ENCODE data around the gene VEGFB.
"Not testable (repeated sequence)": the region's sequence is repeated elsewhere in the genome, so short reads cannot be mapped to it uniquely, and the experiment has no call there.

The VEGFB gene

GRCh38 chr11:64232182-64232966 is 2.0 kb upstream of the VEGFB start:
- DNase-seq, result no peak

- DNase-seq, result no peak
Observed at GRCh38 chr11:64232967-64233315, 1.4 kb upstream of the VEGFB start.

DNA sequence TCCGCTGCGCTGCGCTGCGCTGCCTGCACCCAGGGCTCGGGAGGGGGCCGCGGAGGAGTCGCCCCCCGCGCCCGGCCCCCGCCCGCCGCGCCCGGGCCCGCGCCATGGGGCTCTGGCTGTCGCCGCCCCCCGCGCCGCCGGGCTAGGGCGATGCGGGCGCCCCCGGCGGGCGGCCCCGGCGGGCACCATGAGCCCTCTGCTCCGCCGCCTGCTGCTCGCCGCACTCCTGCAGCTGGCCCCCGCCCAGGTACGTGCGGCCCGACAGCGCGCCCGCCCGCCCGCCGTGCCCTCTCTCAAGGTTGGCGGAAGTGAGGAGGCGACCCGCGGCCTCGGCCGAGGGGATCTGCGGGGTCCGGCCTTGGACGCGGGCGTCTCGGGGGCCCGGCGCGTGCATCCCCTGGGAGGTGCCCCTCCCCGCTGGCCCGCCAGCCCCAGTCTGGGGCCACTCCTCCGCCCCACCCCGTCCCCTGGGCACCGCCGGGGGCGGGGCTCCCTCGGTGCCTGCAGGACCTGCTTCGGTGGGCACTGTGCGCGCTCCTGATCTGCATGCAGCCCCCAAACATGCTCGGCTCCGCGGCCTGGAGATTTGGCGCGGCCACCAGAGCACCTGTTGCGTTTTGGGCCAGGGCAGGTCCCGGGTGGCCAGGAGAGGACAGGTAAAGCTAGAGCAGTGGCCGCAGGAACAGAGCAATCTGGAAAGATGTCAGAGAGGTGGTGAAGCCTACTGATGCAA is 429 bp downstream of the VEGFB start:
- no peak for DNase-seq

- DNase-seq, result no peak
Observed at GRCh38 chr11:64235437-64236161, 1.2 kb downstream of the VEGFB start.

DNA sequence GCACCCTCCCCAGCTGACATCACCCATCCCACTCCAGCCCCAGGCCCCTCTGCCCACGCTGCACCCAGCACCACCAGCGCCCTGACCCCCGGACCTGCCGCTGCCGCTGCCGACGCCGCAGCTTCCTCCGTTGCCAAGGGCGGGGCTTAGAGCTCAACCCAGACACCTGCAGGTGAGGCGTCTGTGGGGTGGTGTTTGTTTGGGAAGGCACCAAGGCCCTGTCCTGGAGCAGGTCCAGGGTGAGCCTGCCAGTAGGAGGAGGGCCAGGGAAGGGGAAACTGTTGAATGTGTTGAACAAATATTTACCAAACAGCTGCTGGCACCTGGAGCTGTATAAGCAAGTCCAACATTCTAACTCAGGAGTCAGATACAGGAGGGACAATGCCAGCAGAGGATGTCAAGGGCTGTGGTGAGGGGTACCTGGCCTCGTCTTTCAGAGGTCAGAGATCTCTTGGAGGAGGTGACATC is 3.1 kb downstream of the VEGFB start:
- no peak for DNase-seq

GRCh38 chr11:64238076-64238475 is 3.7 kb downstream of the VEGFB start:
- no peak for DNase-seq

- DNase-seq, result no peak
Observed at GRCh38 chr11:64238999-64239398, 4.6 kb downstream of the VEGFB start.

DNA sequence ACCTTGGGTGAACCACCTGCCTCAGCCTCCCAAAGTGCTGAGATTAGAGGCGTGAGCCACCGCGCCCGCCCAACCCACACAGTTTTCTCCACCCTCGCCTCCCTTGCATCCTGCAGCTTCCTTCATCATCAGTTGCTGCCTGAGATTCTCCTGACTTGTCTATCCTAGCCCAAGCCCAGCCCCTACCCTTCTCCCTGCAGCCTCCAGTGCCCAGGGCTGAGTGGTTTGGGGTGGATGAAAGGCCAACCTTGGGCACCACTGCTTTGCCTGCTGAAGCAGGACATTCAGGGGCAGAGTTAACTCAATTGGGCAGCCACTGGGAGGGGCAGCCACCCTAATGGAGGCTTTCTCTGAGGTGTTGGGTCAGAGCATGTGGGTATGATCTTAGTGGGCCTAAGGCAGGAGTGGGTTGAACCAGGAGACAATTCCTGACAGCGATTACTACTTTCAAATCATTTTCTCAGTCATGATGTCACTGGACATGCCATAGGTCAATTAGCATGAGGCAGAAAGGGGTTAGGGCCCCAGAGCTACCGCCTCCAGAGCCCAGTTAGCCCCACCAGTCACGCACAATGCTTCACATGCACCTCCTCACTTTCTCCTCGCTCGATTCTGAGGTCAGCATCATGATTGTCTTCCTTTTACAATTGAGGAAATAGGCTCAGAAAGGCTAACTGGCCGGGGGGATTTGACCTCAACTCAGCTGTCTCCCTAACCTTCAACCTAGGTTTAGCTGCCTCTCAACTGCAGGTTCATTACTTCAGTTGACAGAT is 5.5 kb downstream of the VEGFB start:
- no peak for DNase-seq

DNA sequence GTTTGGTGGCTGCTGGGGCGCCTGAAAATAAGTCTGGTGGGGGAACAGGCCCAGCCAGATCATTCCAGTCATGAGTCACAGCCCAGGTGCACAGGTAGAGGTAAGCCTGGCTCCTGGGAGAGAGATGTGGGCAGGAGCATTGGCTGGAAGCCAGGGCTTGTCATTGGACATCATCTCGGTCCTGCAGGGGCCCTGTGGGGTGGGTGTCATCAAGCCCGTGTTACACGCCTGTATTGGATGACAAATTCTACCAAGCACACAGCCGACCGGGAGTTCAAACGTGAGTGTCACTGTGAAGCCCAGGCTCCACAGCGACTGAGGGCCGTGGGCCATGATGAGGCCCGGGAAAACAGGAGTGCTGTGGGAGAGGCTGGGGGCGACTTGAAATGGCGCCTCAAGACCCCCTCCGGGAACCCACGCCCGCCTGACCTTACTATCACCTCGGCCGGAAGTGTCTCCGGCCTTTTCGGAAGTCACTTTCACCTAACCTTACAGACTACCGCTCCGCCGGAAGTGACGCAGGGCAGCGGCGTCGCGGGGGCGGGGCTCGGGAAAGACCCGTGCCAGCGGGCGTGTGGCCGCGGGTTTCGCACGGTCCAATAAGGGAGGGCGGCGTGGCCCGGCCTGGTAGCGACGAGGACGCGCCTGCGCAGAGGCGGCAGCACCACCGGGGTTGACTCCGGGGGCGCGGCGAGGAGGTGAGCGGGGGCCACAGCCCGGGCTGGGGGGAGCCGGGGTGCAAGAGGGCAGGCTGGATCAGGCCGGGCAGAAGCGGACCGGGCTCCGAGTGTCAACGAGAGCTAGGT is 6.3 kb downstream of the VEGFB start, which contains the start of gene FKBP2:
TSS of gene FKBP2 (plus strand) at position 661 of the 806 bp plus-strand sequence. CDS start 1,293 bp downstream, outside the sequence.
- peak; percentile 87 to 92 for DNase-seq

DNA sequence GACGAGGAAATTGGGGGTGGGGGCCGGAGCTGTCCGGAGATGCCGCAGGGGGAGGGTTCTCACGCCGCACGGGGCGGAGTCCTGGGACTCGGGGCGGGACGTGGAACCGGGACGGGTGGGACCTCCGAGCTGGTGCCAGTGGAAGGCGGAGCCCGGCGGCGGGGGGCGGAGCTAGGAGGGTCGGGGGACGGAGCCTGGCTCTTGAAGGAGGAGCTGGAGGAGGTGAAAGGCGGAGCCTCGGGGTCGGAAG is 6.8 kb downstream of the VEGFB start:
- DNase-seq, result peak; percentile 98 to 99

GRCh38 chr11:64241491-64242374 is 7.3 kb downstream of the VEGFB start:
- no peak for DNase-seq

GRCh38 chr11:64243236-64243854 is 9.0 kb downstream of the VEGFB start:
- no peak for DNase-seq

DNA sequence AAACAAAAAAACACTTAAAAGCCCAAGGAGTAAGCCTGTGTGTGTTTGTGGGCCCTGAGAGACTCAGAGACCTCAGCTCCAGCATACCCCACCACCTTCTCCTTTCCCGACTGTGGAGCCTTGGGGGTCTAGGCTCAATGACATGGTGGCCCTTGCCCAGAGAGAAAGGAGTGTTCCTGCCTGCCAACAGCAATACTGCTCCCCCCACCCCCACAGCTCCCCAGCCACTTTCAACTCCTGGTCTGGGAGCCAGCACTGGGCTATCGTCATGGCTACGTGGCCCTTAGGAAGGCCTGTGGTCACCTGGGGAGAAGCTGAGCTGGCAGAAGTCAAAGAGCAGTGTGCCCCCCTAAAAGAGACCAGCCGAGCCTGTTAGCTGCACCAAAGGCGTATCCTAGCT is 9.7 kb downstream of the VEGFB start:
- DNase-seq, result no peak

DNA sequence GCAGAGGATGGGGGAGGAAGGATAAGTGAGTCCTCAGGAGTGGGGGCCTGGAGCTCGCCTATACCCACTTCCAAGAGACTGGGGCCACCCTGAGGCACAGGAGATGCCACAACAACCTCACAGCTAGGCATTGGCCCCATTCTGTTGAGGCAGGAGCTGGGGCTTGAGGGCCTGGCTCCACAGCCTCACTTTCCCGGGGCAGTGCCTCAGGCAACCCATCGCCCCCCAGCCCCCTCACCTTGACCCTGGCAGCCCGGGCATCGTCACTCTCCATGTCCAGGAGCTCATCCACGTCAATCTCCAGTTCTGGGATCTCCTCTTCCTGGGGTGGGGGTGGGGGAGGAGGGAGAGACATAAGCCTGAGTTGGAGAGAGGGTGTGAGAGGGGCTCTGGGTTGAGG is 10.6 kb downstream of the VEGFB start:
- DNase-seq, result no peak

DNA sequence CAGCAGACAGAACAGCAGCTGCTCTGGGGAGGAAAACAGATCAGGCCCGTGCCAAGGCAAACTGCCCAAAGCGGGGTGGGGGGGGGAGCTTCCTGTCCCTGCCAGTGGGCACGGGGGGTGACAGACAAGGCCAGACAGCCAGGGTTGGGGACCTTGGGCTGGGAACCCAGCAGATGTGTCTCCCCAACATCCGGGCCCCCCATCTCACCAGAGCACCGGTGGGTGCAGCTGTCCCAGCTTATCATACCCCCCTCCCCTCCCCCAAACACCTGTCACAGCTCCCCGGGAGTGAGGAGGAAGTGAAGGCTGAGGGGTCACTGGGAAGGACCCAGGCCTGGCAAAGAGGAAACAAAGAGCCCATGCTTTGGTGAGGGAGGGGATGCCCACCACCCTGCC is 11.0 kb downstream of the VEGFB start:
- no peak for DNase-seq

DNA sequence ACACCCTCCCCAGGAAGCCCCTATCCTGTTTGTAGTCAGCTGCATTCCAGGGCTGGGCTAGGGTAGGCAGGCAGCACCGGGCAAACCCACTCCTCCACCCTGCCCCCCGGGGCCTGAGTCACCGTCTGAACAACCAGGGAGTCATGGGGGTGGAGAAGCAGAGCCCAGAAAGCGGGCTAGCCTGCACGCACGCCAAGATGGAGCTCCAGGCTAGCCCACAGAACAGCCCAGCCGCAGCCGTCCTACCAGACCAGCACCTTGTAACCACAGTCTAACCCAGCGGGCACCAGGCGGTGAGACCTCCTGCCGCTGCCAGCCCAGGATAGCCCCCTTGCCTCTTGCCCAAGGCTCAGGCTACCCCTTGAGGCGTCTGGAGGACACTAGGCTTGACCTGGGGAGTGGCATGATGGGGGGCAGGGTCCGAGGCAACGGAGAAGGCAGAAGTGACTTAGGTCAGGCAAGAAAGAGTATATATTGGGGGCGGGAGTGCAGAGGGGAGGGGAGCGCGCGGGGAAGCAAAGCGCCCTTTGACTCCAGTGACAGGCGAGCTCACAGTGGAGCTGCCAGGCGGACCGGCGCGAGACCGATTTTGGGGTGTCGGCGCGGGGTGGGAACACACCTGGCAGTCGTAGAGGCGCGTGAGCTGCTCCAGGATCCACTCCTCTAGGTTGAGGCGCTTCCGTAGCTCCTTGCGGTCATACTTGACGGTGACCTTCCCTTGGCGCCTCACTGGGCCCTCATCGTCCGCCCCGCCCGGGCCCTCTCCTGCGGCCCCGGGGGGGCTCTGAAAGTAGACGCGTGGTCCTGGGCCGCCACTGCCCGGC is 11.6 kb downstream of the VEGFB start:
- no peak for DNase-seq

GRCh38 chr11:64246621-64246870 is 12.2 kb downstream of the VEGFB start:
- not testable (repeated sequence) for DNase-seq

GRCh38 chr11:64246871-64247728 is 12.7 kb downstream of the VEGFB start, which contains the start of gene PPP1R14B:
PPP1R14B (minus strand) TSS chr11:64246943; CDS start chr11:64246673, 270 bp downstream.
- peak in 1 of 2 experiments; percentile 24 for DNase-seq

All from cerebellar nuclear complex (tissue), 1 donor.